Neural cell (in vitro differentiated cells): Measurements from ENCODE around the gene ALG6.

Experiments used
- EP300 ChIP-seq: fragments of 450-650 bp; conservative IDR thresholded peaks from 2 replicates; pipeline ENCODE4 v1.6.1; 2014; ENCODE audit warnings: antibody characterized with exemption, mild to moderate bottlenecking, moderate library complexity; ENCODE audit not compliant: poor library complexity, severe bottlenecking
- EZH2 ChIP-seq: fragments of 200-600, 300-800 bp; shearing (Covaris generic), sonication (generic); IDR thresholded peaks from 2 replicates; pipeline ENCODE4 v1.6.1; 2014; ENCODE audit warnings: antibody characterized with exemption, low read length, borderline replicate concordance, mild to moderate bottlenecking; ENCODE audit not compliant: insufficient read depth, poor library complexity, severe bottlenecking
- POLR2AphosphoS5 ChIP-seq: IDR thresholded peaks from 2 replicates; pipeline ENCODE4 v1.6.1; 2012
- TF ChIP-seq, protein P1 (sequence below): fragments of 450-650 bp; IDR thresholded peaks from 2 replicates; pipeline ENCODE4 v1.5.1; 2014; ENCODE audit warnings: antibody characterized with exemption, mild to moderate bottlenecking, moderate library complexity; ENCODE audit not compliant: poor library complexity, severe bottlenecking

DNA sequence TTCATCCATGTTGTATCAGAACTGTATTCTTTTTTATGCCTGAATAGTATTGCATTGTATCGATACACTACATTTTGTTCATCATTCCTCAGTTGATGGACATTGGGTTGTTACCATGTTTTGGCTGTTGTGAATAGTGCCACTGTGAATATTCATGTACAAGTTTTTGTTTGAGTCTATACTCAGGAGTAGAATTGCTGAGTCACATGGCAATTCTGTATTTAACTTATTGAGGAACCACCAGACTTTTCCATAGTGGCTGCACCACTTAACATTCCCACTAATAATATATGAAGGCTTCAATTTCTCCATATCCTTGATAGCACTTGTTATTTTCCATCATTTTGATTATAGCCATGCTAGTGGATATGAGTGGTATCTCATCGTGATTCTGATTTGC, 56.2 kb downstream of the ALG6 start:
- TF ChIP-seq EZH2, result no peak
- TF ChIP-seq, protein P1, sequence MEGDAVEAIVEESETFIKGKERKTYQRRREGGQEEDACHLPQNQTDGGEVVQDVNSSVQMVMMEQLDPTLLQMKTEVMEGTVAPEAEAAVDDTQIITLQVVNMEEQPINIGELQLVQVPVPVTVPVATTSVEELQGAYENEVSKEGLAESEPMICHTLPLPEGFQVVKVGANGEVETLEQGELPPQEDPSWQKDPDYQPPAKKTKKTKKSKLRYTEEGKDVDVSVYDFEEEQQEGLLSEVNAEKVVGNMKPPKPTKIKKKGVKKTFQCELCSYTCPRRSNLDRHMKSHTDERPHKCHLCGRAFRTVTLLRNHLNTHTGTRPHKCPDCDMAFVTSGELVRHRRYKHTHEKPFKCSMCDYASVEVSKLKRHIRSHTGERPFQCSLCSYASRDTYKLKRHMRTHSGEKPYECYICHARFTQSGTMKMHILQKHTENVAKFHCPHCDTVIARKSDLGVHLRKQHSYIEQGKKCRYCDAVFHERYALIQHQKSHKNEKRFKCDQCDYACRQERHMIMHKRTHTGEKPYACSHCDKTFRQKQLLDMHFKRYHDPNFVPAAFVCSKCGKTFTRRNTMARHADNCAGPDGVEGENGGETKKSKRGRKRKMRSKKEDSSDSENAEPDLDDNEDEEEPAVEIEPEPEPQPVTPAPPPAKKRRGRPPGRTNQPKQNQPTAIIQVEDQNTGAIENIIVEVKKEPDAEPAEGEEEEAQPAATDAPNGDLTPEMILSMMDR, result no peak
- no peak for TF ChIP-seq EP300
- TF ChIP-seq POLR2AphosphoS5, result no peak
